ENCODE data around the gene EFNA3.

GRCh38 chr1:155032886-155033285, 45.8 kb upstream of the EFNA3 start:
- TF ChIP-seq RAD21 (IDR thresholded peaks at IDR 0.05; ENCODE audit: low read length) (no peak), CTCF (conservative IDR thresholded peaks at IDR 0.05; ENCODE audit: low read depth, low read length) (no peak), POLR2A (IDR thresholded peaks at IDR 0.05; ENCODE audit: low read depth, low read length) (no peak), SMC3 (IDR thresholded peaks at IDR 0.05; ENCODE audit: low read depth, low read length) (no peak), CHD1 (IDR thresholded peaks at IDR 0.05; ENCODE audit: low read depth, low read length) (no peak), USF2 (IDR thresholded peaks at IDR 0.05; ENCODE audit: low read depth, low read length) (no peak), RFX5 (IDR thresholded peaks at IDR 0.05; ENCODE audit: low read depth, low read length) (no peak), ELK1 (IDR thresholded peaks at IDR 0.05; ENCODE audit: borderline replicate concordance, low read depth, low read length) (no peak), MAZ (IDR thresholded peaks at IDR 0.05; ENCODE audit: borderline replicate concordance, low read depth, low read length) (no peak), RCOR1 (IDR thresholded peaks at IDR 0.05; ENCODE audit: insufficient replicate concordance, low read length) (no peak), NFE2L2 (IDR thresholded peaks at IDR 0.05; ENCODE audit: low read depth, low read length) (no peak)
